Ramos (cell line): ENCODE results near the gene PEMT.

Experiments
- in situ Hi-C: fragments of 300-500 bp; cut with MboI; formaldehyde crosslinking; loops from one replicate; pipeline ENCODE4 v1.14.3; 2022; ENCODE audit warnings: low sequenced_read_pairs; ENCODE audit not compliant: unreplicated experiment

Gene PEMT

DNA sequence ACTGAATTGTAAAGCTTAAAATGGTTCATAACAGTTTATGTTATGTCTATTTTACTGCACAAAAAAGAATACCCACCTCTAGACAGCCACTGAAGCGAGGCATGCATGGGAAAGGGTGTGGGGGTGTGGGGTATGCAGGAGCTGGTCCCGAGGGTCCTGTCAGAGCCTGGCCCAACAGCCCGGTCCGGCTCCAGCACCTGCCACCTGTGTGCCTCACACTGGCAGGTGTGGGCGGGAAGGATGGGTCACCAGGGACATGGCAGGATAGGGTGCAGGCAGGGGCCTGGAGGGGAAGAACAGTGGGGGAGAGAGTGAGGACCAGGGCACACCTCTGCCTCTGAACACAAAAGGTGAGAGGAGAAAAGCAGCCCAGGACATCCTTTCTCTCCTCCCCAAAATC lies 72.6 kb downstream of the PEMT start:
- in situ Hi-C loops: no loop called here

DNA sequence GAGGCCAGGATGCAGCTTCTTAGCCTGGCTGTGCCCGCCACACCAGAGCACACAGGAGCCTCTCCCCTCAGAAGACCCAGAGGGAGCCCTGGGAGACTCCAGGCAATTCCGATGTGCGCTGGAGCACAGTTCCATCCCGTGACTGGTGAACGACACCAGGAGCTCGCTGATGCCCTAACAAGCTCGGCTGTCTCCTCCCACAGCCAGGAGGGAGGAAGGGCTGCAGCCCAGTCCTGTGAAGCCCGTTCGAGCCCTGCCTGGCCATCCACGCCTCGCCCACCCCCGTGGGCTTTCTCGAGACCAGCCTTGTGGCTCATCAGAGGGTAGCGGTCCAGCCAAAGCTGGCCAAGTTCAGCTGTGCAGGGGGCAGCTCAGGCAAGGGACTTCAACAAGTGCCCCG lies 73.5 kb downstream of the PEMT start:
- in situ Hi-C loops: no loop called here

DNA sequence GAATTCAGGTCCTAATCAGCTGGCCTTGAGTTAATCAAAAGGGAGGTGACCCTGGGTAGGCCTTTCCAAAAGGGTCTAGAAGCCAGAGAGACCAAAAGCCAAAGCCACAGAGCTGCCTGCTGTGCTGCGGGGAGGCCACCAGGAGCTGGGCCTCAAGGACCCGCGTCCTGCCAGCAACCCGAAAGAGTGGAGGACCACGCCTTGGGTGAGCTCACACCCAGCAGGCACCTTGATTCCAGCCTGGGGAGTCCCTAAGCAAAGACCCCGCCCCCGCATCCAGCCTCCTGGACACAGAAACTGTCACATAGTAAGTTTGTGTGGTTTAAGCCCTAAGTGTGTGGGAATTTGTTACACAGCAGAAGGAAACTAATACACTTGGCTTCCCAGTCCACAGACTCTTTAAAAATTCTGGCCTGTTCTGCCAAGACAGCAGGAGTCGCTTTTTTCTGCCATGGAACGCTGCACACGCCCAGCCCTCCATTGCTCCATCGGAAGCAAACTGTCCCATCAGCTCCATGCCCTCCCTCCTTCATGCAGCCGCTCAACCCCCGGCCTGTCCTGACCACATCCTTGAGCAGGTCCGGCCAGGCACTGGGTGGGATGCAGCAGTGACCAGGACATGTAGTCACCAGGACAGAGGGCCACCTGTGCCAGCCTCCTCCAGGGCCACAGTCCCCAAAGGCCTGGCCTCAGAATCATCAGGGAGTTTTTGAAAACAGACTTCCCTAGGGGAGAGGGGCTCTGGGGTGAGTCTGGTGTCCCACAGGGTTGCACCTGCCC lies 74.4 kb downstream of the PEMT start:
- in situ Hi-C loops: no loop called here

DNA sequence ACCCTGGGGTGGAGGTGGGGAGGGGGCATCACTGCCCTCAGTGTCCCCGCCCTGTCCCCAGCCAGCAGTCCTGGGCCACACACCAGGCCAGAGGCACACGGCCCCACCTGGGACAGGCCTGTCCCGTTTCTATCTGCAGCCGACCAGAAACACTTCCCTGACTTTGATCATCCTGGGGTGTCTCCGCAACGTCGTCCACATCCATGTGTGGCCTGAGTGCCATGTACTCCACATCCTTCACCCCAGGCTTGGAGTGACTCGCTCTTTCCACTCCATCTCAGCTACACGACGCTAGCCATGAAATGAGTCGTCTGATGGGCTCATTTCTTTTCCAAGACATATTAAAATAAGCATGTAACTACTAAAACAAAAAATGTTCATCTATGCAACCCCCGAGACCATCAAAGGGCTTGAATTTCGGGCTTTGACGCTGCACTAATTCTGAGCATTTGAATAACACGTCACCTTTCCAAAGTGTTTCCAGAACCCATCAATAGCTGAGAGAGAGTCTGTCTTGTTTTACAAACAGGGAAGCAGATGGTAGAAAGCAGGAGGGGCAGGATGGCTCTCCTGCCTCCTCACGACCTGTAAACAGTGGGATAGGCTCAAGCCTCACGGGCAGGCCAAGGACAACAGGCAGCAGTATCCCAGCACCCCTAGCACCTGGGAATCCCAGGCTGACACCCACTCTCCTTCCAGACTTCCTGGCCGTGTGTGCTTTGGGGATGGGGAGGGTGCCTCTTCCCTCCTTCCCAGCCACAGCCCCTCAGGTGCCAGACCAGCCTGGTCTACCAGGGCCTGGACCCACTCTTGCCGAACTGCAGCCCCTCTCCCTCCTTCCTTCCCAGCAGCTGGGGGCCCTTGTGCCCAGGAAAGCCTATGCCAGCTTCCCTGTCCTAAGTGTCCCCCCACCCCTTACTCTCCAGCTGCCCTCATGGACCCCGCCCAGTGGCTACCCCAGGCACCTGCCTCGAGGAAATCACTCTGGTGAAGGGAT lies 75.3 kb downstream of the PEMT start:
- in situ Hi-C loops: no loop called here

DNA sequence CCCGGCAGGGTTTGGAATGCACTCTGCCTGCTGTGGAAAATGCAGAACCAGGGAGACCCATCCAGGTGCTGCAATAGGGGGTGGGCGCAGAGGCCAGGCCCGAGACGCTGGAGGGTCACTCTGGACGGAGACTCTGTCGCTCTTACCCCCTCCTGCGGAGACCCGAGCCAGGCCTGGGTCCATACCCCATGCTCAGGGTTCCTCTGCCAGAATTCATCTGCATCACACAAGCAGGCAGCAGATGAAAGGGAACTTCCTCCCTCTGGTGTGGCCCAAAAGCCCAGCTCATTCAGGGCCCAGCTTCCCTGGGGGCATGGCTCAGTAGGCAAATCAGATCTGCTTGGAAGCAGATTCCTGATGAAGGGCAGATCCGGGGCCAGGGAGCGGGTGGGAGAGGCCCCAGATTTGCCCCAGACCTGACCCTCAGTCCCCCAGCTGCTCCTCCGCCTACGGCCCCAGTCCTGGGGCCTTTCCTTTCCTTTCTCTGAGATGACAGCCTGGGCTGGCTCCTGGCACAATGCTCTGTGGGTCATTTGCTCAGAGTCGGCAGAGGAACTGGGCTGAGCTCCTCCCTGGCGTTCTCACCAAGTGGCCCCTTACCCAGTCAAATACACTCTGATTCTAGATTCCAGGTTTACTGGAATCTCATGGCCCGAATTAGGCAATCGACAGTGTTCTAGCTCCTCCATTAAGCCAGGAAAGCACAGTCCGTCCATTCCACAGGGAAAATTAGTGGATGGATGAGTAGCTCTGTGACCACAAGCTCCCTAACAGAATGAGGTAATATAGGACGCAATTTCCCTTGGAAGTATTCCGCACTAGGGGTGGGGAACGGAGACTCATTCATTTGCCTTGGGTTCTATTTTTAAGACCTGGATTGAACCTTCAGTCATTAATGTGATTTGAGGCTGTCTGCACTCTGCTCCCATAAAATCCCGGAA lies 76.2 kb downstream of the PEMT start:
- in situ Hi-C loops: no loop called here

DNA sequence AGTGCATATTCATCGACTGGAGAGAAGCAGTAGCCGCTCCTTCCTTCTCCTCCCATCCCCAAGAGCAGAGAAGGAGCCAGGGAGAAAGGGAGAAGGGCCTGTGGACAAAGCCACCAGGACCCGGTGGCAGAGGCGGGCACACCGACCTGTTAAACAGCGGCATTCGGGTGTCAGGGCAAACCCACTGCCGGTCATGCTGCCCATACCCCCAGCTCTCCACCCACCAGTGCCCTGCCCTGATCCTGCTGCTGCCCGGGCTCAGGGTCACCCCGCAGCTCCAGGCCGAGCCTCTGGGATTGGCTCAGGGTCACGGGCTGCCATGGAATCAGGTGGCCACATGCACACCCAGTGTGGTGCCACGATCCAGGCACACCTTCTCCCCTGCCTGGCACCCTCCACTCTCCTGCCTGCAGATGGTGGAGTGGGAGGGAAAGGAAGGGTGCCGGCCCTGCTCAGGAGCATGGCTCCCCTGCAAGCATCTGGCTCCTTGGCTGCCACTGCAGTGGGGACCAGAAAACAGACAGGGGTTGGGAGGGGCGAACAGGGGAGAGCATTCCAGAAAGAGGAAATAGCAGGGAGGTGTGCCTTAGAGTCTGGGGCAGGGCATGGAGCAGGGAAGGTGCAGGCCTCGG lies 77.0 kb downstream of the PEMT start:
- in situ Hi-C loops: no loop called here

DNA sequence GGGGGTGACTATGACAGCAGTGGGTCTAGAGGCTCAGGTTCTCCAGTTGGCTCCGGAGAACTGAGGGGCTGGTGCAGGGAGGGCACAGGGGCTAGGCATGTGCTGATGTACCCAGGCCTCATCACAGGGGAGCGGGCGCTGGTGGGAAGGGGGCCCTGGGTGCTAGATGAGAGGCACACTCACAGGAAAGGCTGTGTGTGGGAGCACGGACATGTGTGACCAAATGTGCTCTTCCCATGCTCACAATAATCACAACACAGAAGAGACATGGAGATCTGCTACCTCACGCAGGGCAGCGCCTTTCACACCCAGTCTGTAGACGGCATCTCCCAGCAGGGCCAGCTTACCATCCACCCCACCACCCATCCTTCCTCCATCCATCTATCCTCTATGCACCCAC lies 77.9 kb downstream of the PEMT start:
- in situ Hi-C loops: no loop called here

DNA sequence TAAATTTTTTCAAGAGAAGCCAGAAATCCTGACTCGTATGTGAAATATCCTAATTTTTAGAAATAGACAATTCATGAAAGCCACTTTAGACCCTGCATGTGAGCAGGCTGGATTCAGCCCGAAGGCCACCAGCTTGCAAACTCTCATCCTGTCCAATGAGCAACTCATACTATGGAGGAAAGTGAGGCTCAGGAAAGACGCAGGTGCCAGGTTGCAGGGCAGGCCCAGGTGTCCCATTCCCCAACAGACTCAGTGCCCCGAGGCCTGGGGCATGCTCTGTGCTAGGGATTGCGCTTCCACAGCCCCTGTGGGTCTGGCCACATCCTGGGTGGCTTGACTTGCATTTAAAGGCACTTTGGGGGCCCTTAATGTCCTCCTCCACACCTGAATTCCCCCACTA lies 78.6 kb downstream of the PEMT start:
- in situ Hi-C loops: no loop called here

DNA sequence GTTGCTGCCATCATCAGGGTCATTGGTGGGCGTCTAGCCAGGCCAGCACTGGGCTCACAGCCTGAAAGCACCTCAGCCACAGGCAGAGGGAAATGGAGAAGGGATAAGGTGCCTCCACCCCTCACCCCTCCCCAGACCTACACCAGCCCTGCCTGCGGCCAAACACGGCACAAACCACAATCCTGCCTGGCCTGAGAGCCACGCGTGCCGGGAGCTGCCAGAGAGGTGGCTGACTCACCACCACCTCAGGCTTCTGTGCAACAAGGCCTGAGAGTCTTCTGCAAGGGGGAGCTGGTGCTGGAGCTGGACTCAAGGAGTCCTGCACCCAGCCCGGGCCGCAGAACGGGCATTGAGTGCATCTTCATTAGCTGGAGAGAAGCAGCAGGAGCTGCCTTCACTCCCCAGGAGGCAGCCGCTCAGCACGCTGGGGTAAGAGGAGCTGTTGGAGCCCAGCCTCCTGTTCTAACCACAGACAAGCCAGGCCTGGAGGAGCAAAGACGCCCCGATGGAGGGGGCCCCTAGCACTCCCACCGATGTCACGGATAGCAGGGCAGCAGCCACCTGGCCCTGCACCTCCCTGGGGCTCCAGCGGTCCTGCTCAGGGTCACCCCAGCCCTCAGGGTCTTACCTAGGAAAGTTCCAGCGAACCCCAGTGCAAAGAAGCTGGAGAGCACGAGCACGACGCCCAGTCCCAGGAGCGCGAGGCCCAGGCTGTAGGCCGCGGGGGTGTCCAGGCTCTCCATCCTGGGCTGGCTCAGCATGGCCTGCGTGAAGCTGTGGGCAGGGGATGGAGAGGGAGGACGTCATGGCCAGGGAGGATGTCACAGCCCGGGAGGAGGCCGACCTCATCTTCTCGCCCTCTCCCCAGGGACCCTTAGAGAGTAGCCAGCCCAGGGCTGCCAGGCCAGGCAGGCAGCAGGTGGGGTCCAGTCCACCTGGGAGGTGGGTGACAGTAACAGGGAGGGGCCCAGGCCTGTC lies 79.3 kb downstream of the PEMT start:
- in situ Hi-C loops: no loop called here

DNA sequence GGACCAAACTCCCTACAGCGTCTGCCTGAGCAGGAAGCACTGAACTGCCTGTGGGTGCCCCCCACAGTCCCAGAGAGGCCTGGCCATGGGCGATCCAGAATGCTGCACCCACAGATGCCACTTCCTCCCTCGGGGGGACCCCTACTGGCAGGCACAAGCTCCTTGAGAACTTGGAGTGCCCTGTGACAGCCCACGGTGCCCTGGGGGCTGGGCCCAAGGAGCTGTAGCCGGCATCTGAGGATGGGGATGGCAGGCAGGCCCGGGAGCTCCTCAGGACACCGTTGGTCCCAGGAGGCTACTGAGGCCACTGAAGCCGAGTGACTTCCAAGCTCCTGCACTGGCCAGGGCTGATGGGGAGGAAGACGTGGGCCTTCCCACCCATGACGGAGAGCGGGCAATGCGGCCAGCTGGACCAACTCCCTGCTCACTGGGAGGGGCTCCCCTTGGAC lies 80.2 kb downstream of the PEMT start:
- in situ Hi-C loops: no loop called here

DNA sequence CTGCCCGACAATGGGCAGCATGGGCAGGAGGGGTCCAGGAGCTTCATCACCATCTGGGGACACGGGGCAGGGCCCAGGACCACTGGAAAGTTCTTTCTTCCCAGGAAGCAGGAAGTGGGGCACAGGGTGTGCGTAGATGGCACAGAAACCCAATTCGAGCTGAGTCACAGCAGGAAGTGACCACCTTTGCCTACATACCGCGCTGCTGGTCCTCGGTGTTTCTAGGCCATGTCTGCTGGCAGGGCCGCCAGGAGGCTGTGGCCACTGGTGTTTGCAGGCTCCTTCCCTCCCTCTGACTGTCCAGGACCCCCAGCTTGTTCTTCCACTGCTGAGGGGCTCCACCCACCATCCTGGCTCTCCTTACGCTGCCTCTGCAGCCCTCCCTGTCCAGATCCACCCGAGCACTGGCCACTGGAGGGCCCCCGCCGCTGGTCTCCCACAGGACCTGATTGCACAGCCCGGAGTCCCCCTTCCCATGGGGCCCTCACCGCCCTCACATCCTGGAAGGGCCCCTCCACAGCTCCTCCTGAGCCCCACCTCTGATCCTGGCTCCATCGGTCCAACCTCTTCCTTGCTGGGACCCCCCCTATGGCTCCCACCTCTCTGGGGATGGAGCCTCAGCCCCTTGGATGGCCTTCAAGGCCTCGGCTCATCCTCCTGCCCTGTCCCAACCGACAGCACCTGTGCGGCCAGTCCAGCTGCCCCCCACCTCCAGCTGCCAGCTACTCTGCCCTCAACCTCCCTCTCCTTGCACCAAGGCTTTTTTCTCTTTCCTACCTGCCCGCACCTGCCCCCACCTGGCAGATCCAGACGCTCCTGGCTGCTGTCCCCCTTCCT lies 80.8 kb downstream of the PEMT start:
- in situ Hi-C loops: no loop called here

DNA sequence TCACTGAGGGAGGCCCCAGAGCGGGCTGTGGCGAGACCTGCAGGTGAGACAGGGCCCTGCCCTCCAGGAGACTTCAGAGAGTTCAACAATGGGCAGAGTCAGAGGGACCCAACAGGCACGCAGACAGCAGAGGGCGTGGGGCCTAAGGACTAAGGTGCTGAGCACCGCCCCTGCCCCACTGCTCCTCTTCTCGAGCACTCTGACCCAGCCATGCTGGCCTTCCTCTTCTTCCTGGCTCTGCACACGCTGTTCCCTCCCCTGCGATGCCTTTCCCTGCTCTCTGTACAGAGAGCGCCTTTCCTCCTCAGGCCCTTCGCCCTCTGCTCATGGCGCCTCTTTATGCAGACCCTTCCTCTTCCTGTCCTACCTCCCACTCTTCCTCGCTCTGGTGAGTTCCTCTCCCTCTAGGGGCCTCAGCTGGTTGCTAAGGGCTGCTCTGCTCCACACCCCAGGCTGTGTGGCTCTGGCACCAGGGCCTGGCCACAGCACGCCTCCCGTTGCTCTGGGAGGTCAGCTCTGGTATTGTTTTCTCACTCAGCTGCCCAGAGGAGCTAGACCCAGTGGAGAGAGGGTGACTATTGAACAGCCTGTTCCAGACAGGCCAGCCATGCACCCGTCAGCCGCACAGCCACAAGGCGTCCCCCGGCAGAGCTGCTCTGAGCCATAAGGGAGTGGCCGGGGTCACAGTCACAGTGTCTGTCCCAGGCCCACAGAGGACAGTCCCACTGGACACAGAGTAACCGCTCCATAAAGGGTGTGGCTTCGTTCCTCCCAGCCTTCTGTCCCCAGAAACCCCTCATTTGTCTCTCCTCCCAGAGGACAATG lies 81.7 kb downstream of the PEMT start:
- in situ Hi-C loops: no loop called here

DNA sequence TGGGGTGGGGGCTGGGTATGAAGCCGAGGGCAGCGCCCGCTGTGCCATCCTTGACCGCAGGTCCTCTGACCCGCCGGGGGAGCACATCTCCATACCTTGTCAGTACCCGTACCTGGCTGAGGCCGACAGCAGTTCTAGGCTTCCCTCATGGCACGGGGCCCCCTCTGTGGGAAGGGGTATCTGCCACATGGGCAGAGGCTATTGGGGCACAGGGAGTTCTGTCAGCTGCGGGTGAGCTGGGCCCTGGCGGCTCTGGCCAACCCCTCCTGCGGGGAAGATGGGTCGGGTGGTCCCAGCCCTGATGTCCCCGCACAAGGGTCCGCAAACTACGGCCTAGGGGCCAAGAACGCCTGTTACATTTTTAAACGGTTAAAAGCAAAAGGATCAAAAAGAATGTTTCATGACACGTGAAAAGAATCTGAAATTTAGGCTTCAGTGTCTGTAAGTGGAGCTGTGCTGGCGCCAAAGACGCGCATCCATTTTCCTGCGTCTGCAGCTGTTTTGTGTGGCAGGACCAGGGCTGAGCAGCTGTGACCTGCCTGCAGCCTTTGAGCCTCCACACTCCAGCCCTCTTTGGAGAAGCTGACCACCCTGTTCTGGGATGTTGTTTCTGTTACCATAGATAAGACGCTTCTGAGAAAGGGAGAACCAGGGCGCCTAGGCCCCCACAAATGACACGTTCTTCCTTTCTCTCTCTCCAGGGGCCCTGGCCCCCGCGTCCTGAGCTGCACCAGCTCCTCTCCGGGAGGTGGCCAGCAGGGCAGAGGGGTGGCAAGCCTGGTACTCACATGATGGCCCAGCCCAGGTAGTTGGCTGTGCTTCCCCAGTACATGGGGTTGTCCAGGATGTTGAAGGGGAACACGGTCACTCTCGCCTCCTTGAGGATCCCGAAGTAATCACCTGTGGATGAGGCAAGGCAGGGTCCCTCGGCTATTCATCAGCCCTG lies 82.6 kb downstream of the PEMT start:
- in situ Hi-C loops: no loop called here

DNA sequence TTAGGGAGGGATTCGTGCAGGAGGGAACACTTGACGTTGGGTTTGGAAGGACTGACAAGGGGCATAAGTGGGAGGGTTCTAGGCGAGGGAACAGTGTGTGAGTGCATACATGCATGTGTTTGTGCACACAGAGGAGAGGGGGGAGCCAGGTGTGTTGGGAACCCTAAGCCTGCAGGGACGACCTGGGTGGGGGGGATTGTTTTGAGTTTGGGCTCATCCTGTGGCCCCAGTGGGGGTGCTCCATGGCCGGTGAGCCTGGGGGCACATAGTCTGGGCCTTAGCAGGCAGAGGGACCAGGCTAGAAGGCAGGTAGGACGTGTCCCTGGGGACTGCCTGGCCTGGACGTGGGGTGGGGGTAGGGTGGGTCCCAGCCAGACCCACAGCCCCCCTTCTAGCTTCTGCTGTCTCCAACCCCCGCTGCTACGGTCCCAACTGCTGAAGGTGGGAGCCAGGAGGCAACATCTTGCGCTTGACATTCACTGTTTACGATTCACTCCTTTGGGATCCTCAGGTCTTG lies 83.4 kb downstream of the PEMT start:
- in situ Hi-C loops: no loop called here

DNA sequence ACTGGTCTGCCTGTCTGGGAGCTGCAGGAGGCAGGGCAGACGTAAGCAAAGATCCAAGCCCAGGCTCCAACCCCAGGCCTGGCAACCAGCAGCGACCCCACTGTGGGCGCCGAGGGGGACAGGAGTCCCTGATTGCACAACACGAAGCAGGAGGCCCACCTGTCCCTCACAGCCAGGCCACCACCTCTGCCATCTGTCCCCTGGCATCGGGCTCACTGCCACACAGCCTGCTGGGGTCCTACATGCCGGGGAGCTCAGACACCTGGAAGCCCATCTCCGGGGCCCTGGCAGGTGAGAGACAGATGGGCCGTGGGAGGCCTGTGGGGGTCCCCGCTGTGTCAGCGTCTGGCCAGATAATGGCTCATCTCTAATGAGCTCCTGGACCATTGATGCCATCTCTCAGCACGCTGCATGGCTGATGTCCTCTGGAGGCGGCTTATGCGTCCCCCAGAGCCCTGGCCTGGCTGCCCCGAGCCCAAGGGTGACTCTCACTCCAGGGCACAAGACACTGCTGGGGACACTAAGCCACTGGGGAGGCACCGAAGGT lies 84.0 kb downstream of the PEMT start:
- in situ Hi-C loops: no loop called here
